Osteocyte (in vitro differentiated cells): Measurements from ENCODE around the gene GDPD3. TPM values are rescaled to one million over a fixed set of nuclear protein-coding genes. Genes with fewer than 3 reads are reported as not detected.

Experiments
- DNase-seq: peaks from one replicate; pipeline ENCODE4 v3.0.0; 2021; ENCODE audit warnings: mixed read lengths; ENCODE audit not compliant: unreplicated experiment; ENCODE audit errors: extremely low spot score
- H3K27ac Mint-ChIP-seq: one replicate; pipeline ENCODE4 v1.8.0; 2021; ENCODE audit warnings: mild to moderate bottlenecking, mixed read lengths; ENCODE audit not compliant: unreplicated experiment
- H3K27me3 Mint-ChIP-seq: one replicate; pipeline ENCODE4 v1.8.0; 2021; ENCODE audit warnings: mixed read lengths; ENCODE audit not compliant: unreplicated experiment
- H3K36me3 Mint-ChIP-seq: one replicate; pipeline ENCODE4 v1.8.0; 2021; ENCODE audit warnings: mixed read lengths; ENCODE audit not compliant: unreplicated experiment
- H3K4me1 Mint-ChIP-seq: one replicate; pipeline ENCODE4 v1.8.0; 2021; ENCODE audit warnings: mixed read lengths; ENCODE audit not compliant: unreplicated experiment
- H3K4me3 Mint-ChIP-seq: one replicate; pipeline ENCODE4 v1.8.0; 2021; ENCODE audit warnings: mild to moderate bottlenecking, moderate library complexity, mixed read lengths; ENCODE audit not compliant: unreplicated experiment
- H3K9me3 Mint-ChIP-seq: one replicate; pipeline ENCODE4 v1.8.0; 2021; ENCODE audit warnings: mixed read lengths; ENCODE audit not compliant: unreplicated experiment
- total RNA-seq: library from RNA; stranded (reverse); gene quantifications from 2 replicates; pipeline ENCODE4 v1.2.1, GENCODE V29; 2021
- TF ChIP-seq, protein P1 (sequence below): fragments of 200-600 bp; sonication (generic); IDR thresholded peaks from 2 replicates; pipeline ENCODE4 v1.5.0; 2021; ENCODE audit warnings: antibody characterized with exemption, mild to moderate bottlenecking, moderate library complexity

The GDPD3 gene
- total RNA-seq, 1 donor from 2014 or later: 3.6 TPM

DNA sequence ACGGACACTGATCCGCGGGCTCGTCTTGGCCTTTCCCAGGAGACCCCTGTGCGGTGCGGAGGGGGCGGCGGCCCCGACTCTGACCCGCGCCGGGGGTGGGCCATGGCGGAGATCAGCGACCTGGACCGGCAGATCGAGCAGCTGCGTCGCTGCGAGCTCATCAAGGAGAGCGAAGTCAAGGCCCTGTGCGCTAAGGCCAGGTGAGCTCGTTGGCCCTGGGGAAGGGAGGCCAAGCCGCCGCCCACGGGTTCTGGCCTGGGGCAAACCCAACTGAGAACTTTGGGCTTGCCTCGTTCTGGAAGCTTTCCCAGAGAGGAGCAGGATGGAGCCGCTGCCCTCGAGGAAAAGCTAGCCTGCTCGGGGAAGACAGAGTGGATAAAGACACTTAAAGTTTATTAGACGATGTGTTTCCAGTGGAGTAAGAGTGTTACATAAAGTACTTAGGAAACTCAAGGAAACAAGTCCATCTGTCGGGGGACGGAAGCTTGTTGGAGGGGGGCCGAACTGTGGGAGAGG is 37.0 kb downstream of the GDPD3 start:
- peak overlapping the region; percentile 93 for H3K4me3 Mint-ChIP-seq
- no peaks in the 10 kb centered on the region for H3K9me3 Mint-ChIP-seq
- TF ChIP-seq, protein P1, sequence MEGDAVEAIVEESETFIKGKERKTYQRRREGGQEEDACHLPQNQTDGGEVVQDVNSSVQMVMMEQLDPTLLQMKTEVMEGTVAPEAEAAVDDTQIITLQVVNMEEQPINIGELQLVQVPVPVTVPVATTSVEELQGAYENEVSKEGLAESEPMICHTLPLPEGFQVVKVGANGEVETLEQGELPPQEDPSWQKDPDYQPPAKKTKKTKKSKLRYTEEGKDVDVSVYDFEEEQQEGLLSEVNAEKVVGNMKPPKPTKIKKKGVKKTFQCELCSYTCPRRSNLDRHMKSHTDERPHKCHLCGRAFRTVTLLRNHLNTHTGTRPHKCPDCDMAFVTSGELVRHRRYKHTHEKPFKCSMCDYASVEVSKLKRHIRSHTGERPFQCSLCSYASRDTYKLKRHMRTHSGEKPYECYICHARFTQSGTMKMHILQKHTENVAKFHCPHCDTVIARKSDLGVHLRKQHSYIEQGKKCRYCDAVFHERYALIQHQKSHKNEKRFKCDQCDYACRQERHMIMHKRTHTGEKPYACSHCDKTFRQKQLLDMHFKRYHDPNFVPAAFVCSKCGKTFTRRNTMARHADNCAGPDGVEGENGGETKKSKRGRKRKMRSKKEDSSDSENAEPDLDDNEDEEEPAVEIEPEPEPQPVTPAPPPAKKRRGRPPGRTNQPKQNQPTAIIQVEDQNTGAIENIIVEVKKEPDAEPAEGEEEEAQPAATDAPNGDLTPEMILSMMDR: no peak
- peak overlapping the region; percentile 96 for H3K27ac Mint-ChIP-seq
- H3K4me1 Mint-ChIP-seq: peaks cover 30% of the 10 kb centered on the region
- no peak for DNase-seq
- no peaks in the 10 kb centered on the region for H3K27me3 Mint-ChIP-seq
- H3K36me3 Mint-ChIP-seq: peaks cover 19% of the 10 kb centered on the region

DNA sequence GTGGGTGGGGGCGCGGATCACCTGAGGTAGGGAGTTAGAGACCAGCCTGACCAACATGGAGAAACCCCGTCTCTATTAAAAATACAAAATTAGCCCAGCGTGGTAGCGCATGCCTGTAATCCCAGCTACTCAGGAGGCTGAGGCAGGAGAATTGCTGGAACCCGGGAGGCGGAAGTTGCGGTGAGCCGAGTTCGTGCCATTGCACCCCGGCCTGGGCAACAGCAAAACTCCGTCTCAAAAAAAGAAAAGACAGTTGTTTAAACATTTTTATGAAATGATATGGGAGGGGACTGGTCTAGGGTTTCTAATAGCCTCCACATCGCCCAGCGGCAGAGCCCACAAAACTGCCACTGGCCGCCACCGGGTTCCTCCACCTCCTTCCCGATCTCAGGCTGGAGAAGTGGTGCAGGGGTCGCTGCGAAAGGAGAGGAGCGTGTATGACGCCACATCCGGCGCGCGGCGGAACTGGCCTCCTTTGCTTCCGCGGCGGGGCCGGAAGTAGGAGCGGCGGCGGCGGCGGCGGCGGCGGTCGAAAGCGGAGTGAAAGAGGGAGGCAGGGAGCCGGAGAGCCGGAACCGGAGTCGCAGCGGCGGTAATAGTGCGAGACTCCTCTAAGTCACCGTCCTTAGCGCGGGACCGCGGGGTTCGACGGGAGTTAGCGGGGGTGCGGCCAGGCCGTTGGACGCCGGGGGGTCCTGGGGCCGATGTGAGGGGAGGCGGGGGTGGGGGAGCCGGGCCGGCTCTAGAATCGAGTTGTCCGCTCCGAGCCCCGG is 37.6 kb downstream of the GDPD3 start, which contains the start of gene PPP4C:
Gene PPP4C (plus strand): TSS at position 492 of the 773 bp plus-strand sequence. CDS start 384 bp downstream, outside the sequence.
- peak within 1 kb of the TSS; percentile 96 for H3K27ac Mint-ChIP-seq
- H3K4me1 Mint-ChIP-seq: peaks cover 30% of the 10 kb centered on the region
- peak; percentile 96 for DNase-seq

DNA sequence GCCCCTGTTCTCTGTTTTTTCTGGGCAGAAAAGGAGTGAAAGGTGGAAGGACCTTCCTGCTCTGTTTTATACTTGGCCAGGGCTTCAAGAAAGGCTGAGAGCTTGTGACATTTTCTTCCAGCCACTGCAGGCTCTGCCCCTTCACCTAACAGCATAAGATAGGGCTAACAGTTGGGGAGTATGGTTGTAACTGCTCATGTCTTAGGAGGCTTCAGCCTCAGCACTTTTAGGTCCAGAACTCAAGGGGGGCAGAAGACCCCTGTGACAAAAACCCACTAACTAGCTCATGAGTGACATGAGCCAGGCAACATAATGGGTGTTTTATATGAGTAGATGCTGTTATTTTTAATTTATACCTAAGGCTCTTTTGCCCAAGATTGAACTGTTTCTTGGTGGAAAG is 42.8 kb downstream of the GDPD3 start:
- Mint-ChIP-seq H3K9me3 (no peaks in the 10 kb centered on the region), H3K4me1 (peaks cover 30% of the 10 kb centered on the region), H3K27ac (no peak overlapping the region), H3K4me3 (no peak overlapping the region), H3K27me3 (no peaks in the 10 kb centered on the region), H3K36me3 (peaks cover 38% of the 10 kb centered on the region)
- TF ChIP-seq, protein P1: no peak
- DNase-seq: no peak

More for the DNA sequence above, 37.6 kb downstream of the GDPD3 start, which contains the start of gene PPP4C:
- H3K36me3 Mint-ChIP-seq: peaks cover 21% of the 10 kb centered on the region
- TF ChIP-seq, protein P1: no peak
- H3K27me3 Mint-ChIP-seq: no peaks in the 10 kb centered on the region
- no peaks in the 10 kb centered on the region for H3K9me3 Mint-ChIP-seq
- peak within 1 kb of the TSS; percentile 93 for H3K4me3 Mint-ChIP-seq

DNA sequence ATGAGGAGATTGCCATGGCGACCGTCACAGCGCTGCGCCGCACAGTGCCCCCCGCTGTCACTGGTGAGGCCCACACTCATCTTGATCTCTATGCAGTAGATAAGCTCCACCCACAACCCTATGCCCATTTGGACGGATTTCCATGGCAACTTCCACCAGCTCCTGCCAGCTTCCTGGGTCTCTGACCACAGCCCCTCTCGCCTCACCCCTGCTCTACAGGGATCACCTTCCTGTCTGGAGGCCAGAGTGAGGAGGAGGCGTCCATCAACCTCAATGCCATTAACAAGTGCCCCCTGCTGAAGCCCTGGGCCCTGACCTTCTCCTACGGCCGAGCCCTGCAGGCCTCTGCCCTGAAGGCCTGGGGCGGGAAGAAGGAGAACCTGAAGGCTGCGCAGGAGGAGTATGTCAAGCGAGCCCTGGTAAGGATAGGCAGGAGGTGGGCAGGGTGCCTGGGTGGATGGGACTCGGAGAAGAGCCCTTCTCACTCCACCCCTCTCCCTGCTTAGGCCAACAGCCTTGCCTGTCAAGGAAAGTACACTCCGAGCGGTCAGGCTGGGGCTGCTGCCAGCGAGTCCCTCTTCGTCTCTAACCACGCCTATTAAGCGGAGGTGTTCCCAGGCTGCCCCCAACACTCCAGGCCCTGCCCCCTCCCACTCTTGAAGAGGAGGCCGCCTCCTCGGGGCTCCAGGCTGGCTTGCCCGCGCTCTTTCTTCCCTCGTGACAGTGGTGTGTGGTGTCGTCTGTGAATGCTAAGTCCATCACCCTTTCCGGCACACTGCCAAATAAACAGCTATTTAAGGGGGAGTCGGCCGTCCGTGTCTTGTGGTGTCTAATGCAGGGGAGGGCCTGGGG is 43.5 kb downstream of the GDPD3 start:
- H3K36me3 Mint-ChIP-seq: peaks cover 38% of the 10 kb centered on the region
- H3K27me3 Mint-ChIP-seq: no peaks in the 10 kb centered on the region
- H3K9me3 Mint-ChIP-seq: no peaks in the 10 kb centered on the region
- H3K4me1 Mint-ChIP-seq: peaks cover 25% of the 10 kb centered on the region
- no peak overlapping the region for H3K4me3 Mint-ChIP-seq
- peak overlapping the region; percentile 23 for H3K27ac Mint-ChIP-seq
- DNase-seq: no peak
- TF ChIP-seq, protein P1: no peak
